IPS DF 4.7 (cell line): ENCODE data around the gene AKAP13.
"Not testable (repeated sequence)": the region's sequence is repeated elsewhere in the genome, so short reads cannot be mapped to it uniquely, and the experiment has no call there.

Experiments
- DNase-seq: peaks from one replicate; pipeline ENCODE4 v3.0.0-alpha.2; 2013; ENCODE audit warnings: low spot score; ENCODE audit errors: extremely low read depth

AKAP13 gene

DNA sequence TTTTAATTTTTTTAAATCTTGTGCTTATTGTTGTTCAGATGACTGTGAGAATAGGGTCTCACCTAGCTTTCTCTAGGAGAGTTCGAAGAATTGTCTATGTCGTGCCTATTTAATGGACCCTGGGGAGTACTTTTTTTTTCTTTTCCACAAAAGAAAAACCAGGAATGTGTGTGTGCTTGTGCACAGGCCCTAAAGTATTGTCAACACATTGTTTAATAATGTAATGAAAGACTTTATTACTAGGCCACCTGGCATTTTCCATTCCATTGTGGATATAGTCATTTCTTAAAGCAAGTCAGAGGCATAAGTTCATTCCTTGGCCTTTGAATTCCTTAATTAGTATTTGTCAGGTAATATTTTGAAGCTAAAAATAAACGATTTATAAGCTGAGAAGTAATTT, 278.4 kb downstream of the AKAP13 start:
- no peak for DNase-seq

GRCh38 chr15:85661859-85662258, 281.5 kb downstream of the AKAP13 start:
- no peak for DNase-seq

- not testable (repeated sequence) for DNase-seq
These were observed 285.3 kb downstream of the AKAP13 start for GRCh38 chr15:85665677-85666076.

- no peak for DNase-seq
These were observed 287.4 kb downstream of the AKAP13 start for GRCh38 chr15:85667491-85668424.

GRCh38 chr15:85671156-85671555, 290.8 kb downstream of the AKAP13 start:
- DNase-seq, result no peak

- no peak for DNase-seq
These were observed 292.1 kb downstream of the AKAP13 start for GRCh38 chr15:85672332-85673084.

GRCh38 chr15:85673326-85673725, 292.9 kb downstream of the AKAP13 start:
- DNase-seq, result no peak

DNA sequence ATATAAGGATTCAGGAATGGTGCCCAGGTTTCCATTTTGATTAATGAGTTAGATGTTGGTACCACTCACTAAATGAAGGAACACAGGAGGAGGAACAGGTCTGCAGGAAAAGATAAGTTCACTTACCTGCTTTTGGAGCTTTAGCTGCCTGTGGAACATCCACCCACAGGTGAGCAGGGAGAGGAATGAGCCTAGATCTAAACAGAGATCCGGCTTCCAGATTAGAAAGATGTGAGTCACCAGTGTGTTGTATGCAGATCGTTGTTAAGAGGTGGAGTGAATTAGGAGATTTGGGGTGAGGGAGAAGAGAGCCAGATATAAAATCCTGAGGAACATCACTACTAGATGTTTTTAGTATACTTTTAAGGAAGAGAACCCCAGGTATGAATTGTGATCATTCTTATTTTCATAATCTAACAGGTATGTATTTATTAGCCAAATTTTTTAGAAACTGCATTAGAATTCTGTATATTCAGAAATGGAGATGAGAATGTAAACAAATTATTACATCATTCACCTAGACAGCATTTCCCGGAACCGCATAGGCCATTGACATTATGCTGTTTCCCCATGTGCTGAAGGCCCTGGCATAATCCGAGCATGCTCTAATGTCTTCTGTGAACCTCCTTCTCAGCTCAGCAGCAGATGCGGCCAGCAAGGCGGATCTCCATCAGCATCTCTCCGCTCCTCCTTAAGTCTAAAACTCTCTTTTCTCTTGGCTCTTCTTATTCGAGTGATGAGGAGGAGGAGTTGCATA, 296.1 kb downstream of the AKAP13 start:
- DNase-seq, result no peak

DNA sequence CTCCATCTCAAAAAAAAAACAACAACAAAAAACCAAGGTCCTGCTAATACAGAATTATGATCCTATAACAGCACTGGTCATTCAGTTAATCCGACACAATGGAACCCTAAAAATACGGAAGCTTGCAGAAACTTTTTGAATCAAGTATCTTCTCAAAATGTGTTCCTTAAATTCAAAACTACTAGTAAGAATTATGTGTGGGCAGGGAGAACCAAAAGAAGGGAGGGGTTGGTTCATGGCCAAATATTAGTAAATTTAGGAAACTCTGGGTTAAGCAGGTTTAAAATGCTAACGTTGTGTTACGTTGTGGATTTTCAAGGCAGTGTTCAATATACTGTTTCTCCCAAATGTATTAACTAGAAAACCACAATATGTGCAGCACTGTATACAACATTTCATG, 298.8 kb downstream of the AKAP13 start:
- no peak for DNase-seq

DNA sequence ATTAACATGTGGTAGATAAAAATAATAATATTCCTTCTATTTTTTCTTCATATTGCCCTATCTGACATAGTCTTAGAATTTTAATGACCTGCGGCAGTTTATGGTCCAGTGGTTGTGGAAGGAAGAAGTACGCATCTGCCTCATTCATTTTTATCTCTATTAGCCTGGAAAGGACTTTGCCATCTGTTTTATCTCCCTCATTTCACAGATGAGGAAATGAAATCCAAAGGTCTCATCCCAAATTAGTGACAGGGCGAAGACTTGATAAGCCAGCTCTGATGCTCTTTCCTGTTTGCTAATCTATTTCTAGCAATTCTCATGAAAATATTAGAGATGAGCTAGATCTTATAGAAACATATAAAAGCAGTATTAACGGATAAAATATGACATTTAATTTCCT, 301.0 kb downstream of the AKAP13 start:
- DNase-seq, result no peak

DNA sequence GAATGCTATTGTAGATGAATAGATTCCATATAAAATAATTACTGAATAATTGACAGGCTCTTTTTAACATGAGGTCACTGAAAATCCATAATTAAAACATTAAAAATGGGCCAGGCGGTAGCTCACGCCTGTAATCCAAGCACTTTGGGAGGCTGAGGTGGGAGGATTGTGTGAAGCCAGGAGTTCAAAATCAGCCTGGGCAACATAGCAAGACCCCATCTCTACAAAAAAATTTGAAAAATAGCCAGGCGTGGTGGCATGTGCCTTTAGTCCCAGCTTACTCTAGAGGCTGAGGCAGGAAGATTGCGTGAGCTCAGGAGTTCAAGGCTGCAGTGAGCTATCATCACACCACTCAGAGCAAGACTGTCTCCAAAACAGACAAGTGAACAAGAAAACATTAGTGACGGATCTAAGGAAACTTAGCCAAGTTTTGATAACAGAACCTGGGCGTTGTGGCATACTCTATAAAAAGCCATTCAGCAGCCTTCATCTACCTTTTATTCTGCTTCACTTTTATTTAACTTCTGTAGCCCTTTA, 303.8 kb downstream of the AKAP13 start:
- no peak for DNase-seq

DNA sequence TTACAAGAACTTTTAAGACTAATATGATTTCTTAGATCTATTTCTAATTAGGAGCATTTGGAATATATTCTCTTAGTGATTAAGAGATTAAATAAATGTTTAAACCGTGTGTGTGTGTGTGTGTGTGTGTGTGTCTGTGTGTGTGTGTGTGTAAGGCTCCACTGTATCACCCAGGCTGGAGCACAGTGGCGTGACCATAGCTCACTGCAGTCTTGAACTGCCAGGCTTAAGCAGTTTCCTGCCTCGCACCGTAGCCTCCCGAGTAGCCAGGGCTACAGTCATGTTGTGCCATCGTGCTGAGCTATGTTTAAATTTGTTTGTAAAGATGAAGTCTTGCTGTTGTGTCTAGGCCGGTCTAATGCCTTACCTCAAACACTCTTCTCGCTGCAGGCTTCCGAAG, 305.0 kb downstream of the AKAP13 start:
- DNase-seq, result no peak

GRCh38 chr15:85687329-85687728, 306.9 kb downstream of the AKAP13 start:
- DNase-seq, result no peak

- no peak for DNase-seq
These were observed 308.3 kb downstream of the AKAP13 start for GRCh38 chr15:85688711-85689110.

DNA sequence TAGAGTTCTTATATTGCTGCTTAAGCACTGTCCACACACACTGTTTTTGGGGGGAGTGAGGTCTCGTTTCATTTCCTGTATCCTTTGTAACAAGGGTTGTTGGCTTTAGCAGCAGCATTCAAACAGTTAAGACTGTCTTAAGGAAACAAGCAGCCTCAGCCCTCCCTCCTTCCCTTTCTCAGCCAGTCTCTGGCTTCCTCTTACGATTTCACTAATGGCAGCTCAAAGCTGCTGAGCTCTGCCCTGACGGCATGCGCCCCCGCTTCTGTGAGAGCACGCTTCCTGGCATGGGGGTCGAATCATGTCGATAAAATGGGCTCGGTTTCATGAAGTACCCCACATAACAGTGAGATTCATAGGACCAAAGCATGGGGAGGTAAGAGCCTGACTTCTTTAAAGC, 309.3 kb downstream of the AKAP13 start:
- DNase-seq, result peak; percentile 41

GRCh38 chr15:85690561-85691231, 310.3 kb downstream of the AKAP13 start:
- no peak for DNase-seq

GRCh38 chr15:85691350-85692240, 311.2 kb downstream of the AKAP13 start:
- DNase-seq, result no peak

DNA sequence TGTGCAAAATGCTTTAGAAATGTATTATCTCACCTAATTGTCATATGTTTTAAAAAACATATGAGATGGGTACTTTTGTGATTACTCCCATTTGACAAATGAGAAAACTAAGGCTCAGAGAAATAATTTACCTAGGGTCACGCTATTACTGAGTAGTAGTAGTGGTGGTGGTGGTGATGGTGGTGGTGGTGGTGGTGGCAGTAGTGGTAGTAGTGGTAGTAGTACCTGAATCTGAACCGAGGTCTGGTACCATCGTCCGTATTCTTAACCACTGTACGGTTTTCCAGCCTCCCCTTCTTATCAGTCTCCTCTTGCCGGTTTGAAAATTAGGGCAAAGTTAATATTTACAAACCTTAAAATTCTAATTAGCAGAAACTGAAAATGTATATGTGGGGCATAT, 311.9 kb downstream of the AKAP13 start:
- DNase-seq, result no peak

- no peak for DNase-seq
These were observed 312.5 kb downstream of the AKAP13 start for GRCh38 chr15:85692873-85693272.

DNA sequence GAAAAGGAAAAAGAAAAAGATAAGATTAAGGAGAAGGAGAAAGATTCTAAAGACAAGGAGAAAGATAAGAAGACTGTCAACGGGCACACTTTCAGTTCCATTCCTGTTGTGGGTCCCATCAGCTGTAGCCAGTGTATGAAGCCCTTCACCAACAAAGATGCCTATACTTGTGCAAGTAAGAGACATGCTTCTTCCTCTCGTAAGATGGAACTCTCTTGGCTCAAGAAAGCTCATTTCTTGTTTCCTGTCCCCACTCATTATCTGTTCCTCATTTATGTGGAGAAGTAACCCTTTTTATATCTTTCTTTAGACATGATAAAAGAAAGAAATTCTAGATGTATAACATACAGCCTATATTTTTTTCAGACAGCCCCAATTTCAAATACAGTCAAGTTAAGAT, 312.9 kb downstream of the AKAP13 start:
- no peak for DNase-seq
